Hematopoietic multipotent progenitor cell treated with erythropoietin and hydrocortisone succinate and interleukin-3 and kit ligand, for 4 days (in vitro differentiated cells): ENCODE data around the gene CREB5.

ENCODE experiments used
- DNase-seq: peaks from one replicate; pipeline ENCODE4 v3.0.0-alpha.2; 2015

Gene CREB5

DNA sequence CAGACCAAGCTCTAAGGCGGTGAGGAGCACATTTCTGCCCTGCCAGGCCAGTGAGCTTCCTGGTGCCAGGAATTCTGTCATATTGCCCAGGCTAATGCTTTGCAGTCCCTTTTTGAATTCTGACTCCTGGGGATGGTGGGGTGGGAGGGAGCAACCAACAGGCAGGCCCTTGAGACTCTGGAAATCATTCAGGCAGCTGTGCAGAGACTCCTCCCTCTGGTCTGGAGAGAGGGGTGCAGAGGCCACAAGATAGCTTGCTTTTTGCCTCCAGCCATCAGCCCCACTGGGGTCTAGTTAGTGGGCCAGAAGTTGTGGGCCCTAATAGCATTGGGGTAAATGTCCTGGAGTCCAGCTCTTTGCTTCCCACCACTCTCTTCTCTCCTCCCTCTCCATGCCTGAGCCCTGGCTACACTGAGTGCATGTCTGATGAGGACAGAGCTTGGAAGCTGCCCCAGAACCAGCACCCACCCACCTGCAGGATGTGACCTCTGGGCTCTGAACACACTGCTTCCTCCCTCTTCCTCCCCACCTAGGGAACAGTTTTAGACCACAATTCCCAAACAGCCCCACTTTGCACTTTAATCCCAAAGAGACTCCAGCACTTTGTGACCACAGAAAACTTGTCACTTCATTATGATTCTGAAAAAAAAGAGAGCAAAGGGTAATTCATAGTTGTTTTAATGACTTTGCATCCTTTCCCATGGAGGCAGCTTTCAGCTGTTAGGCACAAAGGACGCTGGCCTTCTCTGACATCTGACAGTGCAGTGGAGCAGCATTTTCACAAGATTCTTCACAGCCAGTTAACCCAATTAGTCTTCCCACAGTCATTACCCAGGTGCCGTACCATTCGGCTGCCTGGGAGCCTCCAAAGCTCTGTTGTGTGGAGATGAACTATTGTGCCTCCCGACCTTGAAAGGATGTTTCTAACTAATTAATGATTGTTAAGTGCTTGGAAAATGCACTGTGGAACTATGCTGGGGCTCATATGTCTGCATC, 283.3 kb downstream of the CREB5 start:
- DNase-seq = no peak

DNA sequence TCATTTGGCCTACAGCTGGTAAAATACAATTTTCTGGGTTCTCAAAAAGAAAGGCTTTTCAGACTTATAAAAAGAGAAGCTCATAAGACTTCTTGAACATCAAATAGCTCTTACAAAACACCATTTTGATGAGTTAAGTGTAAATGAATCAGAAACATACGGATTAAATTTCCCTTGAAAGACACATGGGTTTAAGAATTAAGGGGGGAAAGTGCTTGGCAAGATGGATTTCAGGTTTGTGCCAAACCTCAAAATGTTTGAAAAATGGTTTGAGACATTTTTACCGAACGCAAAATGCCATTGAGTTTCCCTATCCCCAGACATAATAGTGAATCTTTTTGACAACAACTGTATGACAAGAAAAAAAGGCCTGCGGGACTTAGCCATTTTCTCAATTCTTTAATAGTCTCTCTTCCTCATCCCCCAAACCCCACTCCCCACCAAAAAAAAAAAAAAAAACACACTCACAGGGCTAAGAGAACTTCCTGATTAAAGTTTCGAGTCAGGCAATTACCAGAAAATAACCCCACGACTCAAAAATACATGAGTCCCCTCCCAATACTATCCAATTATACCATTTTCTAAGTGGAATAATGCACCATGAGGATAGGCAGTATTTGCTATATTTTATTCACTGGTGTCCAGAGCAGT, 285.7 kb downstream of the CREB5 start:
- DNase-seq = no peak

- DNase-seq = no peak
Observed at GRCh38 chr7:28698840-28699239, 286.5 kb downstream of the CREB5 start.

DNA sequence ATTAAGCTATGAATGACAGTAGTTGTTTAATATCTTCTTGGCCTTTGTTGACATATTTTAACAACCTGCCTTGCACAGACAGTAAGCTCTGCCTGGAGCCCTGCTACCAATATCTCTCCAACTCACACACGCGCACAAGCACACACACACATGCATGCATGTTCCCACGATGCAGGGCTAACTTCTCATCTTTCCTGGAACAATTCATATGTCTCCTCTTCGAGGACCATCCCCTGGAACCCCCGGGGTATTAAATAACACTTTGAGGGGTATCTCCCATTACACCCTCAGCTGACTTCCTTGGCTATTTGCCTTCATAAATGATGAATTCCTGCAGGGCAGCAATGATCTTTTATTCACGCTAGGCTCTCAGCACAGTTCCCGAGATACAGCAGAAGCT, 287.8 kb downstream of the CREB5 start:
- DNase-seq = no peak

DNA sequence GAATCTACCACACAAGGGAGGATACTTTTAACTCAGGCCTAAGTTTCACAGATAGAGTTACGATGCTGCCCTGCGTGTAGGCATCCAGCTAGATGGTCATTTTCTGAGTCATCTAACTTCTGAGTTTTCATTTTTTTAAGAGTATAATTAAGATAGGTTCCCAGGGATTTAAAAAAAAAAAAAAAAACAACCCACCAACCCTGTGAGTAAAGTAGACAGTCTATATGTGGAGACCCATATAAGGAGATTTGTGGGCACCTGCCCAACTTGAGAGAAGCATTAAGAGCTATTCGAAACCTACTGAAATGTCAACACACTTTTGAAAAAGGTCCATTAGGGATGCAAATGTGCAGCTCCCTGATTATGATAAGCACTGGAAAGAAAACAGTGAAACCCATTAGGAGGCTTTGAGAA, 288.5 kb downstream of the CREB5 start:
- no peak for DNase-seq

DNA sequence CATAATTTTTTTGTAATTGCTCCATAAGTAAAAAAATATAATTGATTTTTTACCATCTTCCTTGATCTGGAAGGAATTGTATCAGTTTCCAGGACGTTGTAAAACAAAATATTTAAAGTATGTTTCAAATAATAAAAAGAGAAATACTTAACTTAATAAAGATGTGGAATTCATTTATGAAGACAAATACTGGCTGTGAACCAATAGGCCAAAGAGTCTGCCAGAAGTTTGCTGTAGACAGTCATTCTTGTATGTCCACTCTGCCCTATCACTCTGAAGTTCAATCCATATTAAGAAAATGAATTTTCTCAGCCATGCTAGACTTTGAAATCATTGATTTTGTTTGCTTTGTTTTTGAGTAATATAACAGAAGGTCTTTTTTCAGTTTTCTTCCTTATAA, 289.4 kb downstream of the CREB5 start:
- no peak for DNase-seq

DNA sequence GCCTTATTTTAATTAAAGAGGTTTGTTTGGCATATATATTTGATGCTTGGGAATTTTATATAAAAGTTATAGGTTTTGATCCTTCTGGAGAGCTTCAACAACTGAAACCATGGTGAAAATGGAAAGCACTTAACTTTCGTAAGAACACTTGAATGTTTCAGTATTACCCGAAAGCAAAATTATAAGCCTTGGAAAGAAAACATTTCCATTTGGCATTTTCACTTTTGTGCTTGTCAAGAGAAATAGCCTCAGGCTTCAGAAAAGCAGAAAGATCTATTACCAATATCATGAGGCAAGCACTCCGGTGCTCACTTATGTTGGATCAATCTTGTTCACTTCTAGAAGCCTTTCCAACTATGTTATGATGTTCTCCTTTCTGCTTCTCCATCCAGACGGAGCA, 289.9 kb downstream of the CREB5 start:
- DNase-seq = no peak

DNA sequence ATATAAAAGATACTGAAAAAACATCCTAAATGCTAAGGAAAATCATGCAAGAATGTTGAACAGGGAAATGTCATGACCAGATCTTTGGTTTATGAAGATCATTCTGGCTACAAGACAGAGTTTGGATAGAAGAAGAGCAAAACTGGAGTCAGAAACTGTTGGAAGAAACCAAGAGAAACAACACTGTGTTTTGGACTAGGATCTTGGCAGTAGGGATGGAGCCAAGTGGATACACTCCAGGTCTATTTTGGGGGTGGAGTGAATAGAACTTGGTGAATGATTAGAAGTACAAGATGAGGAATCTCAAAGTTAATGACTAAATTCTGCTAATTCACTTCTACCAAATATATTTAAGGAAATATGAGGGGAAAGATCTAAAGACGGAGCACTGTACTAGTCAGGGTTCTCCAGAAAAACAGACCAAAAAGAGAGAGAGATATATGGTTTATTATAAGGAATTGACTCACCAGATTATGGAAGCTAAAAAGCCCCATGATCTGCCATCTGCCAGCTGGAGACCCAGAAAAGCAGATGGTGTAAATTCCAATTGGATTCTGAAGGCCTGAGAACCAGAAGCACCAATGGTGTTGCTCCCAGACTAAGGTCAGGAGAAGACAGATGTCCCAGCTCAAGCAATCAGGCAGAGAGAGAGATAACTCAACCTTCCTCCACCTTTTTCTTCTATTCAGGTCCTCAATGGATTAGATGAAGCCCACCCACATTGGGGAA, 290.9 kb downstream of the CREB5 start:
- no peak for DNase-seq

- no peak for DNase-seq
Observed at GRCh38 chr7:28704706-28705105, 292.4 kb downstream of the CREB5 start.

GRCh38 chr7:28705350-28705749, 293.0 kb downstream of the CREB5 start:
- no peak for DNase-seq

DNA sequence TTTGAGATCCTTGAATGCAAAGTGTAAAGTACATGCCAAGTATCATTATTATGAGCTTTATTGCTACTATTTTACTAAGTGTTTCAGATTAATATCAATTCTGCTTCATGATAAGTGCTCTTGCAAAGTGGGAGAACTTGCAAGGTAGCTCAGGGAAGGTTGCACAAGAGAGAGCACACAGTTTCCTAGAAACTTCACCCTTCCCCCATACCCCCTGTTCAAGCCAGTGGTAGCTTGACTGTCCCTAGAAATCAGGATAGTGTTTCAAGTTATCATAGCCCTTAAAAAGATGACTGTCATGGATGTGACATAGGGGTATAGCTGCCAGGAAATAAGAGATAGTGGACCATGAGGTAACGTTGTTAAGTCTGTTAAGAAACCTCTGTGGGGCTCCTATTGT, 294.3 kb downstream of the CREB5 start:
- no peak for DNase-seq

- DNase-seq = no peak
Observed at GRCh38 chr7:28707291-28707690, 295.0 kb downstream of the CREB5 start.

- DNase-seq = no peak
Observed at GRCh38 chr7:28708033-28708951, 296.0 kb downstream of the CREB5 start.

- DNase-seq = no peak
Observed at GRCh38 chr7:28709748-28710147, 297.4 kb downstream of the CREB5 start.

- DNase-seq = no peak
Observed at GRCh38 chr7:28711114-28711513, 298.8 kb downstream of the CREB5 start.

GRCh38 chr7:28714459-28715120, 302.3 kb downstream of the CREB5 start:
- DNase-seq = no peak

- no peak for DNase-seq
Observed at GRCh38 chr7:28717445-28718054, 305.2 kb downstream of the CREB5 start.

- no peak for DNase-seq
Observed at GRCh38 chr7:28718055-28718481, 305.8 kb downstream of the CREB5 start.

DNA sequence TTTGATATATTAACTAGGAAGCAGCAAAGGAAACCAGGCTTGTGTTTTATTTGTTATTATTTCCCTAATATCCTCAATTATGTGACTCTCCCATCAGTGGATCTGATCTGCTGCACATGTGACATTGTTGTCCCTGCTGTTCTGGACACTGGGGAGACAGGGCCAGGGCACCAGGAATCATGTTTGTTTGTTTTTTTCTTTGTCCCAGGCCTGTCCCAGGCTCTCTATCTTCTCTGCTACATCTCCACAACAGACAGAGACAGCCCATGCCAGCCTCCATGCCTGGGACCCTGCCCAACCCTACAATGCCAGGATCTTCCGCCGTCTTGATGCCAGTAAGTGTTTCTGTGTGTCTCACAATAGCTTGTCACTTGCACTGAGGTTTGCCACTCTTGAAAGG, 306.2 kb downstream of the CREB5 start:
- DNase-seq = no peak

DNA sequence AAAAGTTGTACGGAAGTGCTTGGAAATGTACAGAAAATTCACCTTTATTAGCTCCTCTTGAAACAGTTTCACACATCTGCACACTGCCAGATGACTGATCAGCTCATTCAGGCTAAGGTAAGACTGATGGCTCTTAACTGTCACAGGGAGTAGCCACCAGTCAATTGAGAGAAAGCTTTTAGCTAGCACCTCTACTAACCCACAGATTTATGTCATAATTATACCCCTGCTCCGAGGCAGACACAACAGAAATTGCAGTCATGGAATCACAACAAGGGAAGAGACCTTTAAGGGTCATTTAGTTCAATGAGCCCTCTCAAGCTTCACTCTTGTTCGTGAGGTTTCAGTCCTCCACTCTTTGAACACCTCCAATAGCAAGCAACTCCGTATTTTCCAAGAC, 310.4 kb downstream of the CREB5 start:
- DNase-seq = no peak

DNA sequence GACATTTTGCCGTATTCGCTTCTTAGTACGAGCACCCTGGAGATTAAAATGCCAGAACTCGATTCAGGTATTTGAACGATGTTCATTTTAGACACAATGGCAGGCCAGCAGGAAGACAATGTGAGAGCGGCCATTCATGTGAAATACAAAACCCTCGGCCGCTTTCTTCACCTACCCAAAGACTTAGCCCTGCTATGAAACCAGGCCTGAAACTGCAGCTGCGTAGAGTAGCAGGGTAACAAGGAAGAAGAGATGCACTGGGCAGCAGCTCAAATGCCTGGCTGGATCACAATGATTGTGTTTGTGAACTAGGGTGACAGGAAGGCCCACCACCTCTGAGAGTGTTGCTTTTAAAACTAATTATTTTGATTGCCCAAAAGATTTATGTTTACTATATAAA, 311.0 kb downstream of the CREB5 start:
- DNase-seq = no peak
